HG02571 (cell line): ENCODE results near the gene PCDHB7.
"Not testable (repeated sequence)": the region's sequence is repeated elsewhere in the genome, so short reads cannot be mapped to it uniquely, and the experiment has no call there.

ENCODE experiments used
- ATAC-seq: cut with Tn5 transposase; IDR thresholded peaks from one replicate; pipeline ENCODE4 v1.9.1; 2021; ENCODE audit warnings: mild to moderate bottlenecking, moderate library complexity; ENCODE audit not compliant: unreplicated experiment

The PCDHB7 gene

DNA sequence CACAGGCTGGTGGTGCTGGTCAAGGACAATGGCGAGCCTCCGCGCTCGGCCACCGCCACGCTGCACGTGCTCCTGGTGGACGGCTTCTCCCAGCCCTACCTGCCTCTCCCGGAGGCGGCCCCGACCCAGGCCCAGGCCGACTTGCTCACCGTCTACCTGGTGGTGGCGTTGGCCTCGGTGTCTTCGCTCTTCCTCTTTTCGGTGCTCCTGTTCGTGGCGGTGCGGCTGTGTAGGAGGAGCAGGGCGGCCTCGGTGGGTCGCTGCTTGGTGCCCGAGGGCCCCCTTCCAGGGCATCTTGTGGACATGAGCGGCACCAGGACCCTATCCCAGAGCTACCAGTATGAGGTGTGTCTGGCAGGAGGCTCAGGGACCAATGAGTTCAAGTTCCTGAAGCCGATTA is 43.6 kb downstream of the PCDHB7 start:
- not testable (repeated sequence) for ATAC-seq

DNA sequence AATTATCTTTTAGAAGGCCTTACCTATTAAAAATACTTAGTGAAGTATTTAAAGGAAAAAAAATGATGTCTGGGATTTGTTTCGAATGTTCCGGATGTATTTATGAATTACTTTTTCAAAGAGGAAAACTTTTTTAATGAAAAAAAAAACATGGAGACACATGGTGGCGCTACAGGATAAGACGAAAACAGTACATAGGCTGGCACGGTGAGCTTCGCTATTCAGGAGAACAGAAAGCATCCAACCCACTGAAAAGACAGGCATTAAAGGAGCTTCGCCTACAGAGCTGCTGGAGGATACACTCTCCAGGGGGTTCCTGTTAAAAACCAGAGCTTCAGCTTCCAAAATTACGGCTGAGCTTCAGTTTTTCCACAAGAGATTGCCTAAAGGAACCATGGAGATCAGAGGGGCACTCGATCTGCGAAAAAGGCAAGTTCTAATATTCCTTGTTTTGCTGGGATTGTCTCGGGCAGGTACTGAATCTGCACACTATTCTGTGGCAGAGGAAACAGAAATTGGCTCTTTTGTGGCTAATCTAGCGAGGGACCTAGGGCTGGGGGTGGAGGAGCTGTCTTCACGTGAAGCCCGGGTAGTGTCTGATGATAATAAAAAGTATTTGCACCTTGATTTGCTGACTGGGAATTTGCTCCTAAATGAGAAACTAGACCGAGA is 50.8 kb downstream of the PCDHB7 start, which contains the start of gene PCDHB14:
Gene PCDHB14 (plus strand): TSS at position 232 of the 672 bp plus-strand sequence. CDS start 163 bp downstream, at position 395.
- no peak for ATAC-seq

GRCh38 chr5:141224844-141225243 is 52.4 kb downstream of the PCDHB7 start:
- ATAC-seq = not testable (repeated sequence)

DNA sequence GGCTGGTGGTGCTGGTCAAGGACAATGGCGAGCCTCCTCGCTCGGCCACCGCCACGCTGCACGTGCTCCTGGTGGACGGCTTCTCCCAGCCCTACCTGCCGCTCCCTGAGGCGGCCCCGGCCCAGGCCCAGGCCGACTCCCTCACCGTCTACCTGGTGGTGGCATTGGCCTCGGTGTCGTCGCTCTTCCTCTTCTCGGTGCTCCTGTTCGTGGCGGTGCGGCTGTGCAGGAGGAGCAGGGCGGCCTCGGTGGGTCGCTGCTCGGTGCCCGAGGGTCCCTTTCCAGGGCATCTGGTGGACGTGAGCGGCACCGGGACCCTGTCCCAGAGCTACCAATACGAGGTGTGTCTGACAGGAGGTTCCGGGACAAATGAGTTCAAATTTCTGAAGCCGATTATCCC is 53.0 kb downstream of the PCDHB7 start:
- ATAC-seq = not testable (repeated sequence)
